IMR-90 (cell line): ENCODE results near the gene FNDC3B.

Experiments
- BHLHE40 ChIP-seq: fragments of 150-350 bp; IDR thresholded peaks from 2 replicates; pipeline ENCODE4 v1.6.1; 2016; ENCODE audit warnings: mild to moderate bottlenecking, low read depth, low read length
- CEBPB ChIP-seq: IDR thresholded peaks from 2 replicates; pipeline ENCODE4 v1.6.1; 2012; ENCODE audit warnings: low read depth, low read length, improper control_type of control experiment
- CTCF ChIP-seq: conservative IDR thresholded peaks from 2 replicates; pipeline ENCODE4 v1.5.1; 2012; ENCODE audit warnings: mild to moderate bottlenecking, low read depth, low read length, improper control_type of control experiment
- ELK1 ChIP-seq: fragments of 150-350 bp; IDR thresholded peaks from 2 replicates; pipeline ENCODE4 v1.6.1; 2016; ENCODE audit warnings: low read depth, mild to moderate bottlenecking, low read length, moderate library complexity, borderline replicate concordance
- FOS ChIP-seq: fragments of 150-350 bp; IDR thresholded peaks from 2 replicates; pipeline ENCODE4 v1.6.1; 2016; ENCODE audit warnings: low read depth, low read length
- MXI1 ChIP-seq: IDR thresholded peaks from 2 replicates; pipeline ENCODE4 v1.6.1; 2012; ENCODE audit warnings: low read depth, mild to moderate bottlenecking, low read length, moderate library complexity, borderline replicate concordance
- NFE2L2 ChIP-seq: fragments of 150-350 bp; IDR thresholded peaks from 2 replicates; pipeline ENCODE4 v1.6.1; 2016; ENCODE audit warnings: low read depth, mild to moderate bottlenecking, low read length
- POLR2A ChIP-seq: IDR thresholded peaks from 2 replicates; pipeline ENCODE4 v1.6.1; 2012; ENCODE audit warnings: mild to moderate bottlenecking, low read depth, low read length
- RAD21 ChIP-seq: IDR thresholded peaks from 2 replicates; pipeline ENCODE4 v1.6.1; 2012; ENCODE audit warnings: low read length, improper control_type of control experiment
- RCOR1 ChIP-seq: IDR thresholded peaks from 2 replicates; pipeline ENCODE4 v1.6.1; 2012; ENCODE audit warnings: mild to moderate bottlenecking, low read length, improper control_type of control experiment; ENCODE audit not compliant: insufficient replicate concordance

DNA sequence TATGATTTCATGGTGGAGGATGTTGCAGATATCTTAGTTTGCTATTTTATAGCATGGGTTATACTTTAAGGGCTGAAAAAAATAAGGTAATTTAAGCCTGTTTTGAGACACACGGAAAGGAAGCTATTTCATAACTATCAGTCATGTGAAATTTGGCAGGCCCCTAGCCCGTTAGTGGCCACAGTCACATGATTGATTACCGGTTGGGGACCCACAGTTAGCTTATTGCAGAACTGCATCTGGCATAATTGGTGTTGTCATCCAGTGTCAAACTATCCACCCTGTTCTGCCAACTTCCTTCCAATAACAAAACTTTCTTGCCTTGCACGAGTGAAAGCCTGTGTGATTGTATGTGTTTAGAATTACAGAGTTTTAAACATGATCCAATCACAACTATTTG lies 35.2 kb downstream of the FNDC3B start:
- TF ChIP-seq MXI1 (no peak), CTCF (no peak), POLR2A (no peak), CEBPB (no peak), RCOR1 (no peak), FOS (no peak), ELK1 (no peak), NFE2L2 (no peak), BHLHE40 (no peak), RAD21 (no peak)
